Pons (tissue), 1 donor: ENCODE results near the gene OPN1MW.
"Not testable (repeated sequence)": the region's sequence is repeated elsewhere in the genome, so short reads cannot be mapped to it uniquely, and the experiment has no call there.

Experiments
- DNase-seq: peaks from one replicate; pipeline ENCODE4 v3.0.0-alpha.2; 2016; ENCODE audit warnings: low spot score

The OPN1MW gene

DNA sequence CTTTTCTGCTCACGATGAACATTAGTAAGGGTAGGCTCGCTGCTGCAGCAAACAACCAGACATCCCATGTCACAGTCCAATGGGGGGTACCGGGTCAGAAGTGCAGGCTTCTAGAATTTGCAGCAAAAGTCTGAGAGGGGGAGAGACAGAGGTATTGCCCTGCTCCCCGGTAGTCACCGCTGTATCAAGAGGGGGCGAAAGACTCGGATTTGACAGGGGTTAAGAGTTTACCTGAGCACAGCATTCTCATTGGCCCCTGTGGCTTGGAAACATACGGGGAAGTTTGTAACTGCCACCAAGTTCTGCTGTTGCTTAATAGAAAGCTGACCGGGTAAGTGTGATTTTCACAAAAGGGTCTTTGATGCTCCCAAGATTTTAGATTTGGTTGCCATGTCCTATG, 28.7 kb downstream of the OPN1MW start:
- not testable (repeated sequence) for DNase-seq

- not testable (repeated sequence) for DNase-seq
These were observed 29.1 kb downstream of the OPN1MW start for GRCh38 chrX:154211499-154211898.

DNA sequence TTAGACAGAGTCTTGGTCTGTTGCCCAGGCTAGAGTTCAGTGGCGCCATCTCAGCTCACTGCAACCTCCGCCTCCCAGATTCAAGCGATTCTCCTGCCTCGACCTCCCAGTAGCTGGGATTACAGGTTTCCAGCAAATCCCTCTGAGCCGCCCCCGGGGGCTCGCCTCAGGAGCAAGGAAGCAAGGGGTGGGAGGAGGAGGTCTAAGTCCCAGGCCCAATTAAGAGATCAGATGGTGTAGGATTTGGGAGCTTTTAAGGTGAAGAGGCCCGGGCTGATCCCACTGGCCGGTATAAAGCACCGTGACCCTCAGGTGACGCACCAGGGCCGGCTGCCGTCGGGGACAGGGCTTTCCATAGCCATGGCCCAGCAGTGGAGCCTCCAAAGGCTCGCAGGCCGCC, 37.1 kb downstream of the OPN1MW start, which contains the start of gene OPN1MW2:
Gene OPN1MW2, plus strand, starts transcription at position 301 of the 400 bp plus-strand sequence. Its CDS starts 60 bp downstream, at position 361.
- not testable (repeated sequence) for DNase-seq

DNA sequence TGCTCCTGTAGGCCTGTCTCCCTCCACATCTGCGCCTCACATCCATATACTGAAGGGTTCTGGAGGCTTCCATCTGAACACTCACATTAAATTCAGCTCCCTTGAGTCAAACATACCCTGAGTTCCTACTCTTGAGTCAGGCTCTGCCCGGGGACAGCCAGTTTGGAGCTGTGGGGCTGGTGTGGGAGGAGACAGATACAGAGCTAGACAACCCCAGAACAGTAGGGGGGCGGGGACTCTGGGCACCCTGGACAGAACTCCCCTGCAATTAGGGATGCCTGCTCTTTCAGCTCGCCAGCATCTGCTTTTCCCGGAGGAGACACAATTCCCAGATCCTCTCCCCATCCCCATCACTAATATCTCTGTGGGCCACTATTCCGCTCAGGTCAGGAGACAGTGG, 42.9 kb downstream of the OPN1MW start:
- not testable (repeated sequence) for DNase-seq

GRCh38 chrX:154226706-154227105, 44.3 kb downstream of the OPN1MW start:
- not testable (repeated sequence) for DNase-seq

DNA sequence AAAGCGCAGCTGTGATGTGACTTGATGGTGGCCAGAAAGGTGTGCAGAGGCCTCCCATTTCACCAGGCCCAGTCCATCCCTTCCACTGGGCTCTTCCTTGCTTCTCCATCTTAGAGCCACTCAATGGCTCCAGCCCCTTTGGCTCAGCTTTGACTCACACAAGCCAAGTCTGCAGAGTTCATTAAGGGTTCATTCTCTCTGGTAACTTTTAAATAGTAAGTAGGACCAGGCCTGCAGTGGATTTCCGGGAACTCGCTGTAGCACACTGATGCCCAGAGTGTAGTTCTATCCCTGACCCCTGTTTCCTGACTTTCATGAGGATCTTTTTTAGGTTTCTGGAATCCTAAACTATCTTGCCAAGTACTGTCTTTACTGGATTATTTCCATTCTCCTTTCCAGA, 49.0 kb downstream of the OPN1MW start:
- not testable (repeated sequence) for DNase-seq

DNA sequence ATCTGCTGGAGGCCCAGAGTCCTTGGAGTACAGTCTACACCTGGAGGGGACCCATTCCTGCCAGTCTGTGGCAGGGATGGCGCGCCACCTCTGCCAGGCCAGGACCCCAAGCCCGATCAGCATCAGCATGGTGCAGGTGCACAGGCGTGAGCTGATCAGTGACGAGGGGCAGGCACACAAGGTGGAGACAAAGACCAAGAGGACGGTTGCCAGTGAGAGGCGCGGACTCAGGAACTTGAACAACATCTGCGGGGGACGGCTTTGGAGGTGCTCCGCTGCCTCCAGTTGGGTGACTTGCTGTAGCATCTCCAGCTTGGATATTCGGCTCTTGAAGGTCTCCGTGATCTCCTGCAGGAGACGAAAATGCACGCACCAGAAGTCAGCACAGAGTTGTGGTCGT, 51.2 kb downstream of the OPN1MW start:
- DNase-seq = not testable (repeated sequence)

GRCh38 chrX:154238939-154239559, 56.7 kb downstream of the OPN1MW start:
- DNase-seq = not testable (repeated sequence)

- DNase-seq = not testable (repeated sequence)
These were observed 57.6 kb downstream of the OPN1MW start for GRCh38 chrX:154239982-154240503.
